SK-N-SH treated with all-trans-retinoic acid at 6 μM for 48 hours (cell line): ENCODE results near the gene NCAM1.
A peak's percentile ranks its signal among the peaks of the same experiment; 100 is the strongest.

Source experiments
- ATAC-seq: fragments of 200-7000 bp; cut with Tn5 transposase; 3 replicates; pipeline ENCODE4 v1.9.1; 2020; ENCODE audit warnings: mild to moderate bottlenecking, moderate library complexity
- ARNTL ChIP-seq: fragments of 450-650 bp; formaldehyde crosslinking; IDR thresholded peaks from 2 replicates; pipeline ENCODE4 v1.5.0; 2020; ENCODE audit warnings: low read depth, mild to moderate bottlenecking, moderate library complexity, borderline replicate concordance
- BACH2 ChIP-seq: fragments of 250-450 bp; sonication (Bioruptor Pico); IDR thresholded peaks from 2 replicates; pipeline ENCODE4 v1.9.0; 2021; ENCODE audit warnings: mild to moderate bottlenecking, borderline replicate concordance
- CREB5 ChIP-seq: fragments of 250-450 bp; sonication (Bioruptor Pico); IDR thresholded peaks from 2 replicates; pipeline ENCODE4 v1.5.1; 2020; ENCODE audit warnings: low read depth, mild to moderate bottlenecking, moderate library complexity
- CSDC2 ChIP-seq: fragments of 250-450 bp; sonication (Bioruptor Pico); IDR thresholded peaks from 2 replicates; pipeline ENCODE4 v1.5.0; 2020; ENCODE audit warnings: mild to moderate bottlenecking, moderate library complexity
- ESRRG ChIP-seq: fragments of 250-450 bp; sonication (Bioruptor Pico); IDR thresholded peaks from 2 replicates; pipeline ENCODE4 v1.6.1; 2021; ENCODE audit warnings: mild to moderate bottlenecking
- GLIS3 ChIP-seq: fragments of 250-450 bp; sonication (Bioruptor Pico); IDR thresholded peaks from 2 replicates; pipeline ENCODE4 v1.5.0; 2020; ENCODE audit warnings: mild to moderate bottlenecking, moderate library complexity
- ISL1 ChIP-seq: fragments of 250-450 bp; sonication (Bioruptor Pico); IDR thresholded peaks from 2 replicates; pipeline ENCODE4 v2.1.2; 2022; ENCODE audit warnings: mild to moderate bottlenecking, moderate library complexity
- OSR1 ChIP-seq: fragments of 250-450 bp; sonication (Bioruptor Pico); IDR thresholded peaks from 2 replicates; pipeline ENCODE4 v1.8.0; 2022; ENCODE audit warnings: moderate library complexity, mild to moderate bottlenecking, inconsistent platforms
- PATZ1 ChIP-seq: fragments of 250-450 bp; sonication (Bioruptor Pico); IDR thresholded peaks from 2 replicates; pipeline ENCODE4 v1.8.0; 2020; ENCODE audit warnings: mild to moderate bottlenecking, moderate library complexity, borderline replicate concordance
- POU6F1 ChIP-seq: fragments of 250-450 bp; sonication (Bioruptor Pico); IDR thresholded peaks from 2 replicates; pipeline ENCODE4 v1.8.0; 2021; ENCODE audit warnings: low read depth, mild to moderate bottlenecking, moderate library complexity, borderline replicate concordance
- PPARA ChIP-seq: fragments of 250-450 bp; sonication (Bioruptor Pico); IDR thresholded peaks from 2 replicates; pipeline ENCODE4 v1.5.0; 2020; ENCODE audit warnings: mild to moderate bottlenecking, borderline replicate concordance
- RARB ChIP-seq: fragments of 250-450 bp; sonication (Bioruptor Pico); IDR thresholded peaks from 2 replicates; pipeline ENCODE4 v1.8.0; 2021; ENCODE audit warnings: mild to moderate bottlenecking, moderate library complexity
- SNAI2 ChIP-seq: fragments of 250-450 bp; sonication (Bioruptor Pico); IDR thresholded peaks from 2 replicates; pipeline ENCODE4 v1.5.0; 2020; ENCODE audit warnings: mild to moderate bottlenecking, moderate library complexity
- TCF4 ChIP-seq: fragments of 250-450 bp; sonication (Bioruptor Pico); IDR thresholded peaks from 2 replicates; pipeline ENCODE4 v1.8.0; 2021; ENCODE audit warnings: mild to moderate bottlenecking, moderate library complexity, borderline replicate concordance
- TOX ChIP-seq: fragments of 250-450 bp; sonication (Bioruptor Pico); IDR thresholded peaks from 2 replicates; pipeline ENCODE4 v1.8.0; 2021; ENCODE audit warnings: mild to moderate bottlenecking, moderate library complexity, borderline replicate concordance
- TSHZ2 ChIP-seq: fragments of 250-450 bp; sonication (Bioruptor Pico); IDR thresholded peaks from 2 replicates; pipeline ENCODE4 v1.5.0; 2020; ENCODE audit warnings: mild to moderate bottlenecking, moderate library complexity
- ZC3H10 ChIP-seq: fragments of 250-450 bp; sonication (Bioruptor Pico); IDR thresholded peaks from 2 replicates; pipeline ENCODE4 v1.5.1; 2021; ENCODE audit warnings: mild to moderate bottlenecking, moderate library complexity
- ZFP3 ChIP-seq: fragments of 250-450 bp; sonication (Bioruptor Pico); IDR thresholded peaks from 2 replicates; pipeline ENCODE4 v1.5.0; 2020; ENCODE audit warnings: mild to moderate bottlenecking, moderate library complexity
- ZNF565 ChIP-seq: fragments of 450-650 bp; formaldehyde crosslinking; conservative IDR thresholded peaks from 2 replicates; pipeline ENCODE4 v1.5.0; 2020; ENCODE audit warnings: low read depth, mild to moderate bottlenecking, moderate library complexity
- ZNF8 ChIP-seq: fragments of 450-650 bp; formaldehyde crosslinking; IDR thresholded peaks from 2 replicates; pipeline ENCODE4 v1.5.0; 2020; ENCODE audit warnings: mild to moderate bottlenecking, moderate library complexity

NCAM1 gene

GRCh38 chr11:113192121-113192925 lies 231.1 kb downstream of the NCAM1 start:
- 0 out of 2 replicates have a peak, but pooled peaks have one; percentile 27 for TF ChIP-seq PPARA (CRISPR knock-in tag)
- peak; percentile 78; the same call in 1 of the 2 replicates for TF ChIP-seq TSHZ2 (CRISPR knock-in tag)
- TF ChIP-seq TOX (CRISPR knock-in tag): no peak
- peak; percentile 71 for TF ChIP-seq ISL1
- peak; percentile 73; the same call in 1 of the 2 replicates for TF ChIP-seq TCF4 (CRISPR knock-in tag)
- no peak; the same call in 2 of the 3 replicates for ATAC-seq

GRCh38 chr11:113193016-113193415 lies 231.8 kb downstream of the NCAM1 start:
- ATAC-seq: no peak
- TF ChIP-seq RARB (CRISPR knock-in tag) (no peak), GLIS3 (CRISPR knock-in tag) (no peak), POU6F1 (CRISPR knock-in tag) (no peak), ZC3H10 (CRISPR knock-in tag) (no peak), TSHZ2 (CRISPR knock-in tag) (no peak), TOX (CRISPR knock-in tag) (no peak), ZNF565 (CRISPR knock-in tag) (no peak), ZNF8 (CRISPR knock-in tag) (no peak), CREB5 (CRISPR knock-in tag) (no peak), SNAI2 (CRISPR knock-in tag) (no peak), ZFP3 (CRISPR knock-in tag) (no peak), OSR1 (CRISPR knock-in tag) (no peak), ARNTL (CRISPR knock-in tag) (no peak), PATZ1 (no peak), ISL1 (no peak), CSDC2 (CRISPR knock-in tag) (no peak)
- TF ChIP-seq, all 23 proteins: peak for 0

GRCh38 chr11:113193946-113194345 lies 232.7 kb downstream of the NCAM1 start:
- peak; percentile 58 for ATAC-seq
- TF ChIP-seq TSHZ2 (CRISPR knock-in tag) (0 out of 2 replicates have a peak, but pooled peaks have one; percentile 45), ZFP3 (CRISPR knock-in tag) (no peak), ESRRG (no peak), ZNF8 (CRISPR knock-in tag) (no peak), TCF4 (CRISPR knock-in tag) (peak; percentile 53; the same call in 1 of the 2 replicates), ARNTL (CRISPR knock-in tag) (no peak), TOX (CRISPR knock-in tag) (no peak), BACH2 (CRISPR knock-in tag) (no peak), ISL1 (peak; percentile 55), SNAI2 (CRISPR knock-in tag) (no peak), RARB (CRISPR knock-in tag) (no peak)
